Trophoblast cell (in vitro differentiated cells and primary cell): ENCODE data around the gene ANKRD12.
A peak's percentile ranks its signal among the peaks of the same experiment; 100 is the strongest.

Experiments used
- DNase-seq, 2 donors: peaks; one replicate each; pipeline ENCODE4 v3.0.0-alpha.2; 2016
- H2AFZ ChIP-seq: 2 replicates; pipeline ENCODE4 v1.6.1; 2013; ENCODE audit warnings: low read length, moderate library complexity, mild to moderate bottlenecking; ENCODE audit not compliant: insufficient read depth, poor library complexity
- H2AK5ac ChIP-seq: 2 replicates; pipeline ENCODE4 v1.6.1; 2013; ENCODE audit warnings: mild to moderate bottlenecking, low read length
- H2BK120ac ChIP-seq: 2 replicates; pipeline ENCODE4 v1.6.1; 2013; ENCODE audit warnings: low read length, mild to moderate bottlenecking, moderate library complexity; ENCODE audit not compliant: insufficient read depth, poor library complexity
- H2BK12ac ChIP-seq: 2 replicates; pipeline ENCODE4 v1.6.1; 2013; ENCODE audit warnings: mild to moderate bottlenecking, low read length, moderate library complexity
- H2BK5ac ChIP-seq: 2 replicates; pipeline ENCODE4 v1.6.1; 2013; ENCODE audit warnings: low read length, low read depth, moderate library complexity, mild to moderate bottlenecking; ENCODE audit not compliant: poor library complexity
- H3K14ac ChIP-seq: 2 replicates; pipeline ENCODE4 v1.6.1; 2013; ENCODE audit warnings: mild to moderate bottlenecking, low read length
- H3K18ac ChIP-seq: 2 replicates; pipeline ENCODE4 v1.6.1; 2013; ENCODE audit warnings: mild to moderate bottlenecking, low read length
- H3K23ac ChIP-seq: 2 replicates; pipeline ENCODE4 v1.6.1; 2013; ENCODE audit warnings: low read length
- H3K27ac ChIP-seq: 2 replicates; pipeline ENCODE4 v1.5.1; 2013; ENCODE audit warnings: low read depth, mild to moderate bottlenecking, inconsistent platforms, low read length, moderate library complexity
- H3K27me3 ChIP-seq: 2 replicates; pipeline ENCODE4 v1.6.1; 2013; ENCODE audit warnings: inconsistent platforms, mild to moderate bottlenecking, low read length, moderate library complexity; ENCODE audit not compliant: insufficient read depth
- H3K36me3 ChIP-seq, 2 experiments: 1 replicate in 1 of 2; 2 replicates in 1 of 2; pipeline ENCODE4 v1.6.1; 2013; ENCODE audit warnings: low read length in 2 of 2, mild to moderate bottlenecking in 2 of 2, moderate library complexity in 1 of 2; ENCODE audit not compliant: insufficient read depth in 2 of 2, control insufficient read depth in 1 of 2
- H3K4ac ChIP-seq: 2 replicates; pipeline ENCODE4 v1.6.1; 2013; ENCODE audit warnings: low read depth, mild to moderate bottlenecking, low read length, moderate library complexity
- H3K4me1 ChIP-seq, 2 experiments: 1 replicate in 1 of 2; 2 replicates in 1 of 2; pipeline ENCODE4 v1.6.1; 2013; ENCODE audit warnings: low read length in 2 of 2, mild to moderate bottlenecking in 2 of 2, moderate library complexity in 1 of 2; ENCODE audit not compliant: insufficient read depth in 2 of 2, control insufficient read depth in 1 of 2
- H3K4me2 ChIP-seq: 2 replicates; pipeline ENCODE4 v1.6.1; 2013; ENCODE audit warnings: inconsistent platforms, mild to moderate bottlenecking, low read length, moderate library complexity
- H3K4me3 ChIP-seq: 2 replicates; pipeline ENCODE4 v1.5.1; 2013; ENCODE audit warnings: mild to moderate bottlenecking, low read depth, low read length, inconsistent platforms
- H3K79me1 ChIP-seq: one replicate; pipeline ENCODE4 v1.6.1; 2013; ENCODE audit warnings: low read length
- H3K79me2 ChIP-seq: 2 replicates; pipeline ENCODE4 v1.6.1; 2013; ENCODE audit warnings: low read length, mild to moderate bottlenecking; ENCODE audit not compliant: control insufficient read depth, insufficient read depth, poor library complexity
- H3K9ac ChIP-seq: 2 replicates; pipeline ENCODE4 v1.6.1; 2013; ENCODE audit warnings: mild to moderate bottlenecking, low read length
- H3K9me3 ChIP-seq: 2 replicates; pipeline ENCODE4 v1.6.1; 2013; ENCODE audit warnings: low read depth, mild to moderate bottlenecking, control low read depth, inconsistent platforms, low read length; ENCODE audit not compliant: insufficient read depth
- H4K12ac ChIP-seq: 2 replicates; pipeline ENCODE4 v1.6.1; 2013; ENCODE audit warnings: low read depth, mild to moderate bottlenecking, low read length, moderate library complexity
- H4K8ac ChIP-seq: 2 replicates; pipeline ENCODE4 v1.6.1; 2013; ENCODE audit warnings: low read depth, mild to moderate bottlenecking, low read length, moderate library complexity
- H4K91ac ChIP-seq: one replicate; pipeline ENCODE4 v1.6.1; 2013; ENCODE audit warnings: low read depth, mild to moderate bottlenecking, low read length, moderate library complexity
- WGBS: extraction: QIAGEN DNeasy Blood & Tissue Kit; methylation state at CpG from one replicate; pipeline ENCODE4 v1.1.7; 2013; ENCODE audit warnings: missing lambda C conversion rate; ENCODE audit not compliant: insufficient read length, insufficient coverage; ENCODE audit errors: extremely low coverage; 5-methylcytosine and 5-hydroxymethylcytosine counted together

Gene ANKRD12

DNA sequence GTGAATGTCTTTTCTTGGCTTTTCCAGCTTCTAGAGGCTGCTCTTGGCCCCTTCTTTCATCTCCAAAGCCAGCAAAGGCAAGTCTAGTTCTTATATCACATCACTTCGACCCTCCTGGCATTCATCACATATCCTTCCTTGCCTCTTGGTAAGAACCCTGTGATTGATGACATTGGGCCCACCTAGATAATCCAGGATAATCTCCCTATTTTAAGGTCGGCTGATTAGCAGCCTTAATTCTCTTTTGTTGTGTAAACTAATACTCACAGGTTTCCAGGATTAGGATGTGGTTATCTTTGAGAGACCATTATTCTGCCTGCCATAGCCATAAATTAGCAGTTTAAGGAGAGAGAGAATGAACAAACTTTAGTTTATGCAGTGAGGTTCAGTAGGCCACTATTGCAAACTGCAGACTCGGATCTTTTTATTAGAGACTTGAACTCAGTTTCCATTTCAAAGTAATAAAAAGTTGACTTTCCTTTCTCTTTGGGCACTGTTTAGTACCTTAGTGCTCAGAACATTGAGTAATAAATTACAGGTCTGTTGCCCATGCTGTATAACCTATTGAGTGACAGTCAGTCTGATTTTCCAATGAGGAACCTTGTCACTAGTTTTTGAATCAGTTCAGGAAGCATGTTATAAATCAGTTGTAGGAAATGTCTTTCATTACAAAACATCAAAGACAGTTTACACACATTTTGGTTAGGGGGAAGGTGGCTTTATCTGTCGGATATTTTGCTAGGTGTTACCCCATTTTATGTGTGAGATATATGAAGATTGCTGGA is 29.6 kb upstream of the ANKRD12 start:
- Histone ChIP-seq H4K8ac (no peak overlapping the region), H3K79me2 (peaks cover 17% of the 10 kb centered on the region), H3K4me1 (peaks cover 2% of the 10 kb centered on the region in 2 experiments), H3K9me3 (no peaks in the 10 kb centered on the region), H2AK5ac (no peak overlapping the region), H3K36me3 (peaks cover 0 to 2% of the 10 kb centered on the region in 2 experiments), H2BK5ac (no peak overlapping the region), H2BK120ac (no peak overlapping the region), H4K91ac (no peak overlapping the region), H3K4me2 (no peak overlapping the region), H3K27me3 (no peaks in the 10 kb centered on the region), H2BK12ac (no peak overlapping the region), H3K27ac (no peak overlapping the region), H3K4me3 (no peak overlapping the region), H3K4ac (peak overlapping the region; percentile 79), H3K79me1 (peaks cover 5% of the 10 kb centered on the region), H3K23ac (no peak overlapping the region), H2AFZ (no peak overlapping the region), H3K9ac (no peak overlapping the region), H3K14ac (no peak overlapping the region), H3K18ac (no peak overlapping the region), H4K12ac (no peak overlapping the region)
- DNase-seq: no peak
- WGBS: no CpG with 5 or more reads among the region's 4 CpGs

DNA sequence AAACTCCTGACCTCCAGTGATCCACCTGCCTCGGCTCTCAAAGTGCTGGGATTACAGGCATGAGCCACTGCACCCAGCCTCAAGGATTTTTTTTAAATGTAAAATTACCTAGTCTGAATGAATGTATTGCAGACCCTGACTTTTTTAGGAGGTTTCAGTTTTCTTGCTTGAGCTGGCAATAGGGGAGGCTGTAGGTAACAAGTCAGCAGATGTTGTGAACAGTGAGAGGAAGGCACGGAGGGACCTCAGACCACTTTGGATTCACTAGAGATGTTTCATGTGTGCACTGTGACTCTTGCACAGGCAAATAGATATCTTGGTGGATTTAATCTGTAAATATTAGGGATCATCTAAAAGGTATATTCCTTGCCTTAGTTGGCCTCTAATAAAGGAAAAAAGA is 27.7 kb upstream of the ANKRD12 start:
- H3K18ac ChIP-seq: no peak overlapping the region
- H2AK5ac ChIP-seq: no peak overlapping the region
- H2BK12ac ChIP-seq: no peak overlapping the region
- no peaks in the 10 kb centered on the region for H3K9me3 ChIP-seq
- no peaks in the 10 kb centered on the region for H3K27me3 ChIP-seq
- H3K79me1 ChIP-seq: no peaks in the 10 kb centered on the region
- no peak overlapping the region for H2BK120ac ChIP-seq
- no peak overlapping the region for H2AFZ ChIP-seq
- no peak overlapping the region for H3K14ac ChIP-seq
- H3K4me3 ChIP-seq: no peak overlapping the region
- H3K4ac ChIP-seq: peak overlapping the region; percentile 64
- H4K91ac ChIP-seq: no peak overlapping the region
- no peak overlapping the region for H3K23ac ChIP-seq
- peaks cover 0 to 2% of the 10 kb centered on the region in 2 experiments for H3K36me3 ChIP-seq
- H3K9ac ChIP-seq: no peak overlapping the region
- no peak overlapping the region for H3K27ac ChIP-seq
- no peak overlapping the region for H4K8ac ChIP-seq
- peaks cover 2% of the 10 kb centered on the region in 2 experiments for H3K4me1 ChIP-seq
- no peak overlapping the region for H4K12ac ChIP-seq
- no peak overlapping the region for H3K4me2 ChIP-seq
- DNase-seq: no peak
- no peak overlapping the region for H2BK5ac ChIP-seq
- H3K79me2 ChIP-seq: peaks cover 13% of the 10 kb centered on the region
- no CpG with 5 or more reads among the region's 2 CpGs for WGBS

DNA sequence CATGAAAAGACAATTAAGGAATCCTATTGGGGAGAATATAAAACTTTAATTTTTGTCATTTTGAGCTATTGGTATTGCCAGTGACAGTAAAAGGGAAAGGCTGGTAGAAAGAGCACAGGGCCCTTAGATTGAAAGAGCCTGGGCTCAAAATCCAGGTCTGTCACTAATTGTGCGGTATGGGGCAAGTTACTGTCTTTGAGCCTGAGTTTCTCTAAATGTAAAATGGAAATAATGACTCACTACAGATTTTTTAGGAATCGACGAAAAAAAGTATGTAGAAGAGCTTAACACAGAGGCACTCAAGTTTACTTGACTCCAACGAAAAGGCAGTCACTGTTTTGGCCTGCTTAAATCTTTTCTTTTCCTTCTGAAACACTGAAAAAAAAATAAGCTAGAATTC is 27.1 kb upstream of the ANKRD12 start:
- no peak overlapping the region for H3K9ac ChIP-seq
- no peak overlapping the region for H2AK5ac ChIP-seq
- no peaks in the 10 kb centered on the region for H3K27me3 ChIP-seq
- peaks cover 0 to 2% of the 10 kb centered on the region in 2 experiments for H3K4me1 ChIP-seq
- H3K9me3 ChIP-seq: no peaks in the 10 kb centered on the region
- H3K18ac ChIP-seq: no peak overlapping the region
- no peak overlapping the region for H3K4me3 ChIP-seq
- H2BK5ac ChIP-seq: no peak overlapping the region
- peaks cover 11% of the 10 kb centered on the region for H3K79me2 ChIP-seq
- H3K36me3 ChIP-seq: peaks cover 0 to 2% of the 10 kb centered on the region in 2 experiments
- no peak overlapping the region for H2BK120ac ChIP-seq
- H2AFZ ChIP-seq: no peak overlapping the region
- no peak overlapping the region for H3K4ac ChIP-seq
- H3K27ac ChIP-seq: no peak overlapping the region
- H3K23ac ChIP-seq: no peak overlapping the region
- H3K79me1 ChIP-seq: no peaks in the 10 kb centered on the region
- DNase-seq: peak in 1 of 2 donors; percentile 58
- no peak overlapping the region for H3K14ac ChIP-seq
- WGBS: no CpG with 5 or more reads among the region's 4 CpGs
- H2BK12ac ChIP-seq: no peak overlapping the region
- H4K12ac ChIP-seq: no peak overlapping the region
- no peak overlapping the region for H4K8ac ChIP-seq
- H4K91ac ChIP-seq: no peak overlapping the region
- no peak overlapping the region for H3K4me2 ChIP-seq

DNA sequence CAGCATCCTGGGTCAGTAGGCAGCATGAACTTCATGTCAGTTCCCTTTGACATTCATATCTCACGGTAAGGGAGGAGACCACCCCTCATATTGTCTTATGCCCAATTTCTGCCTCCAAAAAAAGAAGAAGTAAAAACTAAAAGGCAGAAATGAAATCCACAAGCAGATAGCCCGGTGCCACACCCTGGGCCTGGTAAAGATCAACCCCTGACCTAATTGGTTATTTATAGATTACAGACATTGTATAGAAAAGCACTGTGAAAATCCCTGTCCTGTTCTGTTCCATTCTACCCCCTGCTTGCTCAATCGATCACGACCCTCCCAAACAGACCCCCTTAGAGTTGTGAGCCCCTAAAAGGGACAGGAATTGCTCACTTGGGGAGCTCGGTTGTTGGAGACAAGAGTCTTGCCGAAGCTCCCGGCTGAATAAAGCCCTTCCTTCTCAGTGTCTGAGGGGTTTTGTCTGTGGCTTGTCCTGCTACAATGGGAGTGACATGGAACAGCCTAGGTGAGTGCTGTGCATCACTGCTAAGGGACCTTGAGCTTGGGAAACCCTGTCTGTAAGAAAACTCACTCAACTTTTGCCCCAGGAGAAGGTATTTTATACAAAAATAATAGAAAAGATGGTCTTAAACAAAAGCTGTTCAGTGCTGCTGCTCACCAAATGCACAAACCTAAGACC is 23.0 kb upstream of the ANKRD12 start:
- Histone ChIP-seq H4K91ac (no peak overlapping the region), H3K27me3 (no peaks in the 10 kb centered on the region), H3K27ac (no peak overlapping the region), H4K8ac (no peak overlapping the region), H3K4me2 (peak overlapping the region; percentile 10), H3K79me1 (no peaks in the 10 kb centered on the region), H3K79me2 (peaks cover 8% of the 10 kb centered on the region), H3K9ac (no peak overlapping the region), H3K9me3 (no peaks in the 10 kb centered on the region), H4K12ac (no peak overlapping the region), H2BK120ac (no peak overlapping the region), H2BK5ac (no peak overlapping the region), H3K4me1 (peaks cover 3 to 6% of the 10 kb centered on the region in 2 experiments), H3K36me3 (peaks cover 0 to 2% of the 10 kb centered on the region in 2 experiments), H3K23ac (no peak overlapping the region), H3K18ac (no peak overlapping the region), H3K4ac (peak overlapping the region; percentile 87), H2AFZ (no peak overlapping the region), H3K4me3 (no peak overlapping the region), H3K14ac (no peak overlapping the region), H2BK12ac (no peak overlapping the region), H2AK5ac (no peak overlapping the region)
- no peak for DNase-seq
- WGBS: no CpG with 5 or more reads among the region's 7 CpGs
